Raji (cell line): ENCODE measurements around the gene ATP6V0D1.

Experiments
- POLR2A ChIP-seq: IDR thresholded peaks from 2 replicates; pipeline ENCODE4 v1.6.1; 2011; ENCODE audit warnings: low read depth, low read length, control low read depth; ENCODE audit not compliant: insufficient read depth

Gene ATP6V0D1

DNA sequence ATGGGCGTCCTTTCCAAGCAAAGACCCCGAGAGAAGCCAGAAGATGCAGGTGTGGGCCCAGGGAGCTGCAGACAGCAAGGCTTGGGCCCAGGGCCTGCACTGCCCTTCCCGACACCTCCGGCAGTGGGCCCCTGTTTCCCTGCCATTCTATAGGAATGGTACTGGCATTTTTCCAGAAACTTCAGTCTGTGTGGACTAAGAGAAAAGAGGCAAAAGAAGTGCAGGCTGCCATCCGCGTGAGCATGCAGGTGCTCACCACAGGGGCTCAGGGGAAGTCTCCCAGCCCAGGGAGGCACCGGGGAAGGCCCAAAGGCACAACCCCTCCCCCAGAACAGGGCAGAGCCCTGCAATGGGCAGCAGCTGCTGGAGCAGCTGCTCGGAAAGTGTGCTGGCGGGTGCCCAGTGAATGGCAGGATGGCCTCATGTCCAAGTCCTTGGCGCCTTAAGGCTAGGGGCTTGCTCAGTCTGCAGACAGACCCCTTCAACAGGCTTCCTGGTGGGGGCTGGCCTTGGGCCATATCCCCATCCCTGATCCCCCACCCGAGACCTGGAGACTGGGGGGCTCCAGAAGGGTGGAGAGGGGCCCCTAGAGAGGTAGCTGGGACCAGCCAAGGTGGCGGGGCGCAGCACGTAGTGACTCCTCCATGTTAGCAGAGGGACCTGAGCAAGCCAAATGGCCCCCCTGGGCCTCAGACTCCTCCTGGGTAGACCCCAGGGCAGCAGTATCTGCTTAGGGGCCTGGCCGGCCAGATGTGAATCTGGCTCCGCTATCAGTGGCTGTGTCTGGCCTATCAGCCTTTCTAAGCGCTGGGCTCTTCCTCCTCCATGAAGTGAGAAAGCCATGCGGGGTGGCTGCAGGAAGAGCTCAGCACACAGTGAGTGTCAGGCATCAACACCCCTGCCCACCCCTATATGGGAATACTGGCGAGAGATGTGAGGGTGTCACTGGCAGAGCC lies 80.9 kb downstream of the ATP6V0D1 start:
- no peak for TF ChIP-seq POLR2A

DNA sequence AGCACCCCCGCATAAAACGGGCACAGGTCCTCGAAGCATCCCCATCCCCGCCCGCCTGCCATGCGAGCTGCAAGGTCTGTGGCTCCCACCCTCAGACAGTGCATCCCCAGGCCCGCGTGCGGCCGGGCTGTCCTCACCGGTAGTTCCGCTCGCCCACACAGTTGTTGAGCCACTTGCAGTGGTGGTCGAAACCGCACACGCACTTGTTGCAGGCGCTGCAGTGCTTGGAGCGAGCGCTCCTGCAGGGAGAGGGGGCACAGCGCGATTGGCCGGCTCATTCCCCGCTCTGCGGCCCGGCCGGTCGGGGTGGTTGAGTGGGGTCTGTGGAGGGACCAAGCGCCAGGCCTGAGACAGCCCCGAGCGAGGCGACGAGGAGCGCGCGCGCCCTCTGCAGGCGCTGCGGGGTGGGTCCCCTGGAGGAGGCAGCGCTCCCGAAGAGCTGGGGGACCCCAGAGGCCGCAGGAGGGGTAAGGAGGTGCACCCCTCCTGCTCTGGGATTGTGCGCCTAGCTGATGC lies 81.7 kb downstream of the ATP6V0D1 start:
- TF ChIP-seq POLR2A, result no peak

DNA sequence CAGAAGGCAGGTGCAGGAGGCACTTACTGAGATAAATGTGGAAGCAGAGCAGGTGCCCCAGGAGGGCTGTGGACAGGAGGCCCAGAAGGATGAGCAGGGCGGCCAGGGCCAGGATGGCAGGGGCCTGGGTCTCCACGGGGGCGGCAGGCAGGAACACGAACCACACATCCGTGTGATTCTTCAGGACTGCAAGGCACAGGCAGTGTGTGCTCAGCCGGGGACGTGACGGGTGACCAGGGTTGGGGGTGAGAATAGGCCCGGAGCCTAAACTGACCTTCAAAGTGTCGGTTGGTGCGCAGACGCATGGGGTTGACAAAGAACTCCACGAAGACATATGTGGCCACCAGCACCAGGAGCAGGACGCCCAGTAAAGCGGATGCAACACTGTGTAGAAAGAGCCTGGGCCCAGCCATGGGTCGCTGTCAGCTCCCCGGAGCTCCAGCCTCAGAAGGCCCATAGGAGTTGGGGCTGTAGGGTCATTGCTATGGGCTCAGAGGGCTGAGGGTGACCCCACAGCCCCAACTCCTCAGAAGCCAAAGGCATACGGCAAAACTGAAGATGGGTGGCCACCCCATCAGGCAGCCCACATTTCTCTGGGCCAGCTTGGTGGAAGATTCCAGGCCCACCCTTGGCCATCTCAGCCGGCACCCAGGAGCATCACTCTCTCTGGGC lies 82.3 kb downstream of the ATP6V0D1 start:
- TF ChIP-seq POLR2A, result no peak

DNA sequence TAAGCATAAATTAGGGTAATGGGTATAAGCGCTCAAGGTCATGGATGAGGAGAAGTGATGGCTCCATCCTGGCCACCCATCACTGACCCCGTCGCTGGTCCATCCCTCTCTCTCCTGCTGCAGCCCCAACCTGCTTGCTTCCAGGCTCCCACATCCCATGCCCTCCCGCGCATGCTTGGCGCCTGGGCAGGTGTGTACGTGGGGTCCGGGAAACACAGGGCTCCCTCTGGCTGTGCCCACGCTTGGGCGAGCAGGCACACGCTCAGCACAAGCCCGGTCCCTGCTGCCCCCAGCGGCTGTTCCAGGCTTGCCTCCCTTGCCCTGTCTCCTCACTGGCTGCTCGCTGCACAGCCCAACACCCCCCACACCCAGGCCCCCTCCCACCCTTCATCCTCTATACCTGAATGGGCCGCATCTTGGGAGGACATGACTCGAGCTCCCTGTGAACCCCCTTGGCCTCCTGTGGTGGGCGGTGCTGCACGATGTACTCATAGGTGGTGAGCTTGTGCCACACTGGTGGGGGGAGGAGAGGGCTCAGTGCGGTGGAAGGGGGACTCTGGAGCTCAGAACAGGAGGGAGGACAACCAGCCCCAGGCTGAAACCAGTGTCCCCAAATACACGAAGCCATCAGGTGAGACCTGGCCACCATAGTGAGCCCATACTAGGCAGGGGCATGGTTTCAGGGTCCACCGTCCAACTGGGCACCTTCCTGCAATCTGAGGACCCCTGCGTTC lies 83.0 kb downstream of the ATP6V0D1 start:
- no peak for TF ChIP-seq POLR2A

DNA sequence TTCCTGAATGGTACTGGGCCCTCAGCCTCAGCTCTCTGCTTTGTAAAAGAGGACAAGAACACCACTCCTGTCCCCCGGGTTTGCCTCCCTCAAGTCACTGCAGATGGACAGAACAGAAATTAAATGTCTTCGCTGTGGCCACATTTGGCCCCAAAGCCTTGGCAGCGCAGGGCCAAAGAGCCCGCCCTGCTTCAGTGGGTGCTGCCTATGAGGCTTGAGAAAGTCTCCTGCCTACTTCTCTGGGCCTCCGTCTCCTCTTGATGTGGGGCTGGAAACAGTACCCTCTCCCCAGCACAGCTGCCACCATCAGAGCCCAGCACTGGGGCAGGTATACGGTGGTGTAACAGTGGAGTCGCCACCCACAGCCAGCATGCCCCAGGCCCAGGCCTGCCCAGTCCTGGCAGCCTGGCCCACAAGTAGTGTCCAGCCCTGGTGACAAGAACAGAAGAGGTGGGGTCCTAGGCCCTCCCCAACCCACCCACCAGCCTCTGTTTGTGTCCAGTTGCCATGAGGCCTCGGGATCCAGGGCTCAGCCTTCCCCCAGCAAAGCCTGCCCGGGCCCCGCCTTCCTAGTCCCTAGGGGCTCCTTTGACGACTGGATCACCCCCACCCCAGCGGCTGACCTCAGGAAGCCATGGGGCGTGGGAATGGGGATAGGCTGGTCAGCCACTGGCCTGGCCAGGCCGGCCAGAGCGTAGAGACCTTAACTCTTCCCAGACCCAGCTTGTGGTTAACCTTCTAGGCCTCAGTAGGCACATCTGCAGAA lies 83.7 kb downstream of the ATP6V0D1 start:
- no peak for TF ChIP-seq POLR2A

DNA sequence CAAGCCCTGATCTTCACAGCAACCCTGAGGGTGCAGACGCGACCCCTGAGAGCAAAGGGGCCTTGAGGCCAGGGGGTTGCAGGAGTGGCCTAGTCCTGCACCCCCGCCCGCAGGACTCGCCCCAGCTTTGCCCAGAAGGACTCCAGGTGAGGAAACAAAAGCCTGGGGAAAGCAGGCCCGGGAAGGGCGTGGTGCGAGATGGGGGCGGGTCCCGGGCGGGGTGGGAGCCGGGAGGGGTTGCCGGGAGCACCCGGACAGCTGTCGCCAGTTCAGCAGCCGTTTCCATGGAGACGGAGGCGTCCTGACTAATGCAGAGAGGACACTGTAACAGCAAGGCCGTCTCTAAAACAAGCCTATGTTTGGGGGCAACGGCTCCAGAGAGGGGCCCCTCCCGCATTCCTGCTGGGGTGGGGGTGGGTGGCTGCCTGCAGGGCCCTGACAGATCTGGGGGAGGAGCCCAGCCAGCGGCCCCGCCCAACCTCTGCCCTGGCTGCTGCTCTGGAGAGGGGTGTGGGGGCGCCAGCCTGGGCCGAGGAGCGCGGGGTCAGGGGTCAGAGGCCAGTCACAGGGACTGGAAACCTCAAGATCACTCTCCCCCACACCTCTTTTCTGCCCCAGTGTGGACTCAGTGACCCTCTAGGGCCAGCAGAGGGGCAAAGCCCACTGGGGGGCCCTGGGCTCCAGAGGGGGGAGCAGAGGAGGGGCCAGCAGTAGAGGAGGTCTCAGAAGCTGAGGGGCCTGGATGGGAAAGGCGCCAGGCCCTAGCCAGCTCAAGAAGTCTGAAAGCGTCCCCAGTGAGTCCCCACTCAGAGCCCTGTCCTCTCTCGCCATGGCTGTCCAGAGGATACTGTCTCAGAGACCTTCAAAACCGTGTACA lies 84.6 kb downstream of the ATP6V0D1 start:
- TF ChIP-seq POLR2A, result no peak

DNA sequence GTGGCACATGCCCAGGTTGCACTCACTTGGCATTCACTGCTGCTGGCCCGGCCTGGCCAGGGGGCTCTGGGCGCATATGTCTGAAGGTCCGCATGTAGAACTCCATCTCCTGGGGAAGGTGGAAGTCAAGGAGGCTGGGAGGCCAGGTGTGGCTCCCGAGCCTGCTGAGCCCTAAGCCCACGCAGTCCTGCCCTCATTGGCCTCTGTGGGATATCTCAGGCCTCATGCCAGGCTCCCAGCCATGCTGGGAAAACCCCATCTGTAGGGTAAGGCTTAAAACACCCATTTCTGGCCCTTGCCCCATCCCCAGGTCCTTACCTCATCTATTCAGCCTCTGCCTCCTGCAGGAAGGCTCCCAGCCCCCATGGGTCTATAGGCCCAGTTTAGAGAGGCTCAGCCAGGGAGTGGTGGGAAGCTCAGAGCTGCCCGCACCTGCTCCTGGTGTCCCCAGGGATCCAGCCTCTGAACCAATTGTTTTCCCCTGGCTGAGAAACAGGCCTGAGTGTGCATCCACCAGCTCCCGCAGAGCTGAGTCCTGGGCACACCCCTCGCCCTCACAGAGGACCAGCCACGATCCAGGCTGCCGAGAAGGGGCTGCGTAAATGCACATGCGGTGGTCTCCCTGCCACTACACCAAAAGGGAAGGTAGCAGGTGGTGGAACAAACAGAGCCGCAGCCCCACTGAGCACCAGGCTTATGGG lies 85.3 kb downstream of the ATP6V0D1 start:
- no peak for TF ChIP-seq POLR2A

DNA sequence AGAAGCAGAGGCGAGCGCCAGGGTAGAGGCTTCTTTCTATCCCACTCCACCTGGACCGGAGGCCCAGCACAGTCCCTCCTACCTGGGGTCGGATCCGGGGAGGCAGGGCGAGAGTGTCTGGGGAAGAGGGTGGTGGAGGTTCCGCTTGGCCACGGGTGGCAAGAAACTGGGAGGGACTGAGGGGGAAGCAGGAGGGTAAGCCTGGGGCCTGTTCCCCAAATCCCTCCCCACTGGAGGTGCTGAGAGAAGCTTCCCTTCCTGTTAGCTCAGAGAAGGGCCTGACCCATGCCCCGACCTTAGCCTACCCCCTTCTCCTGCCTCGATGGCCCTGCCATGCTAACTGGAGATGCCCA lies 85.9 kb downstream of the ATP6V0D1 start:
- TF ChIP-seq POLR2A, result no peak

DNA sequence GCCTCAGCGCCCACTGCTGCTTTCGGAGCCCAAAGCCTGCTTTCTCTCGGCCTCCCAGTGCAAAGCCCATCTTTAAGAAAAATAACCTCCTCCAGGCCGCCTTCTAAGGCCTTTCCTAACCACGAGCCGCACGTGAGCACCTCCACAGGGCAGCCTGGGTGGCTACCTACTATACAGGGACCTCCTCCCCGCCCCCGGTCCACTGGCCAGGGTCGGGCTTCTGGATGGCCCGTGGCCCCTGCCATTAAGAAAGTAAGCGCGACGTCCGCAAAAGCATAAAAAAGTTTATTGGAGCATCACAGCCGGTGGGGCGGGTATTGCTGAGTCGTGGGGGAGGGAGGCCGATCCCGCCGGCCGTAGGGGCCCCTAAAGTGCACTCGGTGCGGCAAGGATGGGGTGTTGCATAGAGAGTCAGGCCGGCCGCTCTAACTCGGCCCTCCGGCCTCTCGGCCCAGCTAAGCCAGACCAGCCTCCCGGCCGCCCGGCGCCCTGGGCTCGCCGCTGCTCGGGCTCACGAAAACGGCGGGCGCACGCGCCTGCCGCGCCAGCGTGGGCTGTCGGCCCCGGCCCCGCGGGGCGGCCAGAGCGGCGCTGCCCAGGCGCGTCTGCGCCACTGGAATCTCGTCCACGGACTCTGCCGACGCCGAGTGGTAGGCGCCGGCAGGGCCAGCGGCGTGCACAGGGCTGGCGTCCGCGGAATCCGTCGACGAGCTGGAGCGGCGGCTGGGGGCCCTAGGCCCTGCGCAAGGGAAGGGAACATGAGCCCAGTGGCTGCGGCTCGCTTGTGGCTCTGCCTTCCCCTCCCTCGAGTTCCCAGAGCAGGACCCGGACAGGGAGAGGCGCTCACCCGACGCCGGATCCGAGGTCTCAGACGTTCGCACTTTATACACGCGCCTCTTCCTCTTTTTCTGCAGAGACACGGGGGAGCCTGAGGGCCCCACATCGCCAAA lies 86.5 kb downstream of the ATP6V0D1 start:
- no peak for TF ChIP-seq POLR2A

DNA sequence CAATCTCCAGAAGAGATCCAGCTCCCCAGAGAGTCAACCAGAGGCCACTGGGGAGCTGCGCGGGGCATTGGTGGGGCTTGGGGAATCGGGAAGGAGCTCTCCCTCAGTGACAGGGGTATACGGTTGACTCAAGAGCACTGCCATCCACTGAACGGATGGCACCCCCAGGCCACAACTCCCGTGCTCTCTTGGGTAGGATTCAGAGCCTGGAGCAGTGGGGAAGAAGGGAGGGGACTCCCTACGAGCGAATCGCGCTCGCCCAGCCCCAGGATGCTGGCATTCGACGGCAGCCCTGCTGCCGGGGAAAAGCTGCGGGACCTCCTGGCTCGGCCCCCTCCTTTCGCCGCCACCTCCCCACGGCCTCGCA lies 87.2 kb downstream of the ATP6V0D1 start:
- no peak for TF ChIP-seq POLR2A

DNA sequence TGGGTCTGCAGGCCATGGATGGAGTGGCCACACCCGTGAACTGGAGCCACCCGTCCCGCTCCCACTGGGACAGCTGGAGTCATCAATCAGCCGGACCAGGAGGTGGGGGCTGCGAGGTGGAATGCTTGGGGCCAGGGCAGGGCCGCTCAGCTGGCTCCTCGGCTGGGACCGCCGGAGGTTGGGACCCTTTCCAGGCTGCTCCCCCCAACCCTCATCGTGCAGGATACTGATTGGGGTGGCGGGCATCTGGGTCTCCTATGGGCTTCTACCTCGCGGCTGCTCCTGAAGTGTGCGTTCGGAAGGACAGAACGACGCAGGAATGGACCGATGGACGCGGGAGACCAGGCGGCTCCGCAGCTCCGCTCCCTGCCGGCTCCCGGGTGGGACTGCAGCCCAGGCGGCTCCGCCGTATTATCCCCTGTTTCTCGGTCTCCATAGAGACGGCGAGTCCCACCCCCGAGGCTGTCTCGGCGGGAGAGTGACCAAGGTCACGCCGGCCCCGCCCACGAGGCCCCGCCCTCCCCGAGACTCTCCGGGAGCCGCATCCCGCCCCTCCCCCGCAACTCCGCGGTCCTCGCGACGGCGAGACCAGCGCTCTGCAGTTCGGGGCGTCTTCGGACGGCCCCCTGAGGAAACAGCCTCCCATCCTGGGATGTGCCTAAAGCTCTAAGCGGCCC lies 87.7 kb downstream of the ATP6V0D1 start, which contains the start of gene TPPP3:
TSS of gene TPPP3 (minus strand) at position 388 of the 677 bp plus-strand sequence. CDS start 2,387 bp downstream, outside the sequence.
- TF ChIP-seq POLR2A, result no peak
